ENCODE measurements around the gene RNF175.

DNA sequence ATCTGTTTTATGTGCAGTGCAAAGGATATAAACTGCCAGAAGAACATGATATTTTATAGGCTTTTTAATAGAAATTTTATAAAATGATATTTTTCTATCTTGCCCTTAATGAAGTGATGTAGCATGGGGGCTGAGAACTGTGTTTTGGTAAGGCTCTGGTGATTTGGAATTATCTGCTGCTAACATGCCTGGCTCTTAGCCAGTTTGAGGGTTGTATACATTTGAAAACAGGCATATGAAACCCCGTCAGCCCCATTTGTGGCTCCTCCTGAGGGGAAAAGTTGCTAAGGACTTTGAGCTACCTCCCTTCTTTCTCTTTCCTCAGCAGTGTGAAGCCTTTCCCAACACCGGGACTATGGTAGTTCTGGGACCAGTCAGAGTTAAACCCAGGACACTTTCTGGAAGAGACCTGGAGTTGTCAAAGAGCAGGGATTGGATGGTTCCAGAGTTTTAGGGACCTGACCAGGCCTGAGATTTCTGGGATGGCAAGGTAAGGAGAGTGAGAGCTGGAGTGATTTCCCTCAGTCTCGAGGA, 24.4 kb upstream of the RNF175 start:
- TF ChIP-seq, protein P1, sequence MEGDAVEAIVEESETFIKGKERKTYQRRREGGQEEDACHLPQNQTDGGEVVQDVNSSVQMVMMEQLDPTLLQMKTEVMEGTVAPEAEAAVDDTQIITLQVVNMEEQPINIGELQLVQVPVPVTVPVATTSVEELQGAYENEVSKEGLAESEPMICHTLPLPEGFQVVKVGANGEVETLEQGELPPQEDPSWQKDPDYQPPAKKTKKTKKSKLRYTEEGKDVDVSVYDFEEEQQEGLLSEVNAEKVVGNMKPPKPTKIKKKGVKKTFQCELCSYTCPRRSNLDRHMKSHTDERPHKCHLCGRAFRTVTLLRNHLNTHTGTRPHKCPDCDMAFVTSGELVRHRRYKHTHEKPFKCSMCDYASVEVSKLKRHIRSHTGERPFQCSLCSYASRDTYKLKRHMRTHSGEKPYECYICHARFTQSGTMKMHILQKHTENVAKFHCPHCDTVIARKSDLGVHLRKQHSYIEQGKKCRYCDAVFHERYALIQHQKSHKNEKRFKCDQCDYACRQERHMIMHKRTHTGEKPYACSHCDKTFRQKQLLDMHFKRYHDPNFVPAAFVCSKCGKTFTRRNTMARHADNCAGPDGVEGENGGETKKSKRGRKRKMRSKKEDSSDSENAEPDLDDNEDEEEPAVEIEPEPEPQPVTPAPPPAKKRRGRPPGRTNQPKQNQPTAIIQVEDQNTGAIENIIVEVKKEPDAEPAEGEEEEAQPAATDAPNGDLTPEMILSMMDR (IDR thresholded peaks at IDR 0.05): no peak
- TF ChIP-seq POLR2AphosphoS5 (IDR thresholded peaks at IDR 0.05) (no peak), POLR2A (IDR thresholded peaks at IDR 0.05) (no peak)

Measured in transverse colon (tissue), 4 donors.